ENCODE measurements around the gene SSU72.

- TF ChIP-seq CTCF (IDR thresholded peaks at IDR 0.05; ENCODE audit: low read depth, low read length) (no peak), POLR2A (IDR thresholded peaks at IDR 0.05; ENCODE audit: extremely low read depth, insufficient read length) (no peak), MAX (IDR thresholded peaks at IDR 0.05; ENCODE audit: low read depth, low read length) (no peak), MYC (IDR thresholded peaks at IDR 0.05; ENCODE audit: low read depth, low read length) (no peak)
These were observed 24.6 kb downstream of the SSU72 start for GRCh38 chr1:1550087-1550486.

All from NB4 (cell line).